Astrocyte (in vitro differentiated cells and primary cell): Measurements from ENCODE around the gene TMC5. TPM values are rescaled to one million over a fixed set of nuclear protein-coding genes. Genes with fewer than 3 reads are reported as not detected.

Experiments used
- DNase-seq: peaks from one replicate; pipeline ENCODE4 v3.0.0-alpha.2; 2010; ENCODE audit warnings: low read depth
- FAIRE-seq: peaks from 2 replicates; lab custom pipeline; 2011; peaks lifted over from hg19 to GRCh38; lab: Jason Lieb, UNC
- H2AFZ ChIP-seq: 2 replicates; pipeline ENCODE4 v1.6.0; 2012; ENCODE audit warnings: low read depth, low read length, inconsistent platforms
- H3K27ac ChIP-seq: 2 replicates; pipeline ENCODE4 v1.5.1; 2011; ENCODE audit warnings: low read depth, low read length, inconsistent platforms
- H3K27me3 ChIP-seq: 2 replicates; pipeline ENCODE4 v1.6.0; 2011; ENCODE audit warnings: low read length, inconsistent platforms; ENCODE audit not compliant: insufficient read depth
- H3K36me3 ChIP-seq: 2 replicates; pipeline ENCODE4 v1.5.1; 2011; ENCODE audit warnings: low read length, inconsistent platforms; ENCODE audit not compliant: insufficient read depth
- H3K4me1 ChIP-seq: 2 replicates; pipeline ENCODE4 v1.5.1; 2011; ENCODE audit warnings: low read length, inconsistent platforms; ENCODE audit not compliant: insufficient read depth
- H3K4me2 ChIP-seq: 2 replicates; pipeline ENCODE4 v1.6.0; 2012; ENCODE audit warnings: low read length, inconsistent platforms
- H3K4me3 ChIP-seq: 2 replicates; pipeline ENCODE4 v1.5.1; 2011; ENCODE audit warnings: low read depth, mild to moderate bottlenecking, low read length, inconsistent platforms; ENCODE audit not compliant: insufficient read depth
- H3K79me2 ChIP-seq: 2 replicates; pipeline ENCODE4 v1.6.0; 2012; ENCODE audit warnings: mild to moderate bottlenecking, low read length, inconsistent platforms; ENCODE audit not compliant: insufficient read depth
- H3K9ac ChIP-seq: 2 replicates; pipeline ENCODE4 v1.6.0; 2012; ENCODE audit warnings: mild to moderate bottlenecking, low read length, inconsistent platforms
- H3K9me3 ChIP-seq: 2 replicates; pipeline ENCODE4 v1.5.1; 2012; ENCODE audit warnings: low read depth, mild to moderate bottlenecking, low read length, inconsistent platforms; ENCODE audit not compliant: insufficient read depth
- H4K20me1 ChIP-seq: 2 replicates; pipeline ENCODE4 v1.6.0; 2012; ENCODE audit warnings: low read length, inconsistent platforms; ENCODE audit not compliant: insufficient read depth
- H3K27ac Mint-ChIP-seq: one replicate; pipeline ENCODE4 v1.8.0; 2021; ENCODE audit warnings: mild to moderate bottlenecking, mixed read lengths; ENCODE audit not compliant: unreplicated experiment
- H3K27me3 Mint-ChIP-seq: one replicate; pipeline ENCODE4 v1.8.0; 2021; ENCODE audit warnings: low read depth, mixed read lengths; ENCODE audit not compliant: unreplicated experiment
- H3K36me3 Mint-ChIP-seq: one replicate; pipeline ENCODE4 v1.8.0; 2021; ENCODE audit warnings: low read depth, mixed read lengths; ENCODE audit not compliant: unreplicated experiment
- H3K4me1 Mint-ChIP-seq: one replicate; pipeline ENCODE4 v1.8.0; 2021; ENCODE audit warnings: low read depth, mixed read lengths; ENCODE audit not compliant: unreplicated experiment
- H3K4me3 Mint-ChIP-seq: one replicate; pipeline ENCODE4 v1.8.0; 2021; ENCODE audit warnings: mild to moderate bottlenecking, moderate library complexity, mixed read lengths; ENCODE audit not compliant: unreplicated experiment
- H3K9me3 Mint-ChIP-seq: one replicate; pipeline ENCODE4 v1.8.0; 2021; ENCODE audit warnings: mild to moderate bottlenecking, mixed read lengths; ENCODE audit not compliant: unreplicated experiment
- EZH2 ChIP-seq: IDR thresholded peaks from 2 replicates; pipeline ENCODE4 v1.6.1; 2012; ENCODE audit warnings: mild to moderate bottlenecking, low read length, inconsistent platforms; ENCODE audit not compliant: insufficient read depth
- total RNA-seq: library from RNA; stranded (reverse); gene quantifications from 2 replicates; pipeline ENCODE4 v1.2.1, GENCODE V29; 2021
- TF ChIP-seq, protein P1 (sequence below): IDR thresholded peaks from 2 replicates; pipeline ENCODE4 v1.5.1; 2011; ENCODE audit warnings: low read depth, mild to moderate bottlenecking, inconsistent platforms, low read length, moderate library complexity; ENCODE audit not compliant: insufficient read depth

Gene TMC5
- total RNA-seq, 1 donor from 2014 or later, result 0.11 TPM

DNA sequence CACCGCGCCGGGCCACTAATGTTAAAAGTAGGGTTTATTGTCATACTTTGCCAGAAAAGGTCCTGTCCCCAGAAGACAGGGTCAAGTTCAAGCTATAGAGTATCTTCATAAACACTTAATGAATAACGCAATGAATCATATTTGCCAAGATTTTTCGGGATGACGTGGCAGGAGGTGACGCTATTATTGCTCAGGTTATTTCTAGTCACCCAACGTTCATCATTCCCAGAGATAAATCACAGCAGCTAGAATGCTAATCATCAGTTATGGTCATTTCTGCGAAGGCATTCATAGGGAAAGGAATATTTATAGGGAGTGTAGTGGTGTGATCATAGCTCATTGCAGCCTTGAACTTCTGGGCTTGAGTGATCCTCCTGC, 2.0 kb downstream of the TMC5 start:
- FAIRE-seq, result no peak
- Histone ChIP-seq H3K36me3 (no peaks in the 10 kb centered on the region), H4K20me1 (no peaks in the 10 kb centered on the region), H3K4me1 (no peaks in the 10 kb centered on the region), H3K79me2 (no peaks in the 10 kb centered on the region), H3K4me2 (no peak overlapping the region), H3K9ac (no peak overlapping the region), H3K27ac (no peak overlapping the region), H3K27me3 (no peaks in the 10 kb centered on the region), H3K9me3 (no peaks in the 10 kb centered on the region), H3K4me3 (no peak overlapping the region), H2AFZ (no peak overlapping the region)
- Mint-ChIP-seq H3K27me3 (peaks cover 12% of the 10 kb centered on the region), H3K4me3 (no peak overlapping the region), H3K9me3 (peaks cover 2% of the 10 kb centered on the region), H3K4me1 (no peaks in the 10 kb centered on the region), H3K27ac (no peak overlapping the region), H3K36me3 (no peaks in the 10 kb centered on the region)
- peak; percentile 14 for DNase-seq
- TF ChIP-seq EZH2, result no peak

DNA sequence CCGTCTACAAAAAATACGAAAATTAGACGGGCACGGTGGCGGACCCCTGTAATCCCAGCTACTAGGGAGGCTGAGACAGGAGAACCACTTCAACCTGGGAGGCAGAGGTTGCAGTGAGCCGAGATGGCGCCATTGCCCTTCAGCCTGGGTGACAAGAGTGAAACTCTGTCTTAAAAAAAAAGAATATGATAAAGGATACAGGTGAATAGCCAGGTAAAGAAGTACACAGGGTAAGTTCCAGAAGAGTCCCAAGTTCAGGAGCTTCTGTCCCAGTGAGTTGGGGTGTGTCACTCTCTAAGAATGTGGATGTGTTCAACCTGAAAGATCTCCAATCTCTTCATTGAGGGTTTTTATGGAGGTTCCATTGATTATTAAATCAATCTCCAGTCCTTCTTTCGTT, 6.8 kb downstream of the TMC5 start:
- FAIRE-seq, result no peak
- H3K4me1 ChIP-seq, result no peaks in the 10 kb centered on the region

DNA sequence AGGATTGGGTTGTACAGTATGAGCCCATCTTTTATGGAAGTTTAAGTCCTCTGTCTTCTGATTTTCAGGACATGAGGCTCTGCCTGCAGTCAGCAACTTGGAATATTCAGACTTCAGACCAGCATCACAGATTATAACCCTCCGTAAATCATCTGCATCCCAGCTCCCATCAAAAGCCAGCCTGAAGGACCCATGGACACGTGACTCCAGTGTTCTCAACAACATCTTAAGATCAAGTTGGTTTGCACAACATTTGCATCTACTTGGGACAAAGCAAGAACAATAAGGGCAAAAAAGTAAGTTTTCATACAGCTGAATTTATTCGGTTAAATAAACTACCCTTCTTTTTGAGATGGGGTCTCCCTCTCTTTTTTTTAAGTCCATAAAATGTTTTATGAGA, 12.7 kb downstream of the TMC5 start:
- Mint-ChIP-seq H3K36me3 (no peaks in the 10 kb centered on the region), H3K27ac (no peak overlapping the region), H3K4me1 (no peaks in the 10 kb centered on the region), H3K9me3 (peaks cover 3% of the 10 kb centered on the region), H3K27me3 (peaks cover 9% of the 10 kb centered on the region), H3K4me3 (no peak overlapping the region)
- Histone ChIP-seq H3K27ac (no peak overlapping the region), H2AFZ (no peak overlapping the region), H3K9ac (no peak overlapping the region), H3K4me1 (no peaks in the 10 kb centered on the region), H3K79me2 (no peaks in the 10 kb centered on the region), H3K4me2 (no peak overlapping the region), H3K9me3 (no peaks in the 10 kb centered on the region), H3K36me3 (no peaks in the 10 kb centered on the region), H3K4me3 (no peak overlapping the region), H3K27me3 (no peaks in the 10 kb centered on the region), H4K20me1 (no peaks in the 10 kb centered on the region)
- no peak for DNase-seq
- FAIRE-seq, result no peak
- no peak for TF ChIP-seq EZH2
- TF ChIP-seq, protein P1, sequence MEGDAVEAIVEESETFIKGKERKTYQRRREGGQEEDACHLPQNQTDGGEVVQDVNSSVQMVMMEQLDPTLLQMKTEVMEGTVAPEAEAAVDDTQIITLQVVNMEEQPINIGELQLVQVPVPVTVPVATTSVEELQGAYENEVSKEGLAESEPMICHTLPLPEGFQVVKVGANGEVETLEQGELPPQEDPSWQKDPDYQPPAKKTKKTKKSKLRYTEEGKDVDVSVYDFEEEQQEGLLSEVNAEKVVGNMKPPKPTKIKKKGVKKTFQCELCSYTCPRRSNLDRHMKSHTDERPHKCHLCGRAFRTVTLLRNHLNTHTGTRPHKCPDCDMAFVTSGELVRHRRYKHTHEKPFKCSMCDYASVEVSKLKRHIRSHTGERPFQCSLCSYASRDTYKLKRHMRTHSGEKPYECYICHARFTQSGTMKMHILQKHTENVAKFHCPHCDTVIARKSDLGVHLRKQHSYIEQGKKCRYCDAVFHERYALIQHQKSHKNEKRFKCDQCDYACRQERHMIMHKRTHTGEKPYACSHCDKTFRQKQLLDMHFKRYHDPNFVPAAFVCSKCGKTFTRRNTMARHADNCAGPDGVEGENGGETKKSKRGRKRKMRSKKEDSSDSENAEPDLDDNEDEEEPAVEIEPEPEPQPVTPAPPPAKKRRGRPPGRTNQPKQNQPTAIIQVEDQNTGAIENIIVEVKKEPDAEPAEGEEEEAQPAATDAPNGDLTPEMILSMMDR, result no peak

More for the DNA sequence above, 6.8 kb downstream of the TMC5 start:
- Mint-ChIP-seq H3K4me1 (no peaks in the 10 kb centered on the region), H3K36me3 (no peaks in the 10 kb centered on the region), H3K4me3 (no peak overlapping the region), H3K27me3 (peaks cover 9% of the 10 kb centered on the region), H3K9me3 (peaks cover 5% of the 10 kb centered on the region), H3K27ac (no peak overlapping the region)
- Histone ChIP-seq H3K79me2 (no peaks in the 10 kb centered on the region), H3K9me3 (no peaks in the 10 kb centered on the region), H3K9ac (no peak overlapping the region), H3K4me2 (no peak overlapping the region), H2AFZ (no peak overlapping the region), H3K27me3 (no peaks in the 10 kb centered on the region), H3K4me3 (no peak overlapping the region), H3K27ac (no peak overlapping the region), H4K20me1 (no peaks in the 10 kb centered on the region), H3K36me3 (no peaks in the 10 kb centered on the region)
- no peak for DNase-seq
- TF ChIP-seq EZH2, result no peak
- TF ChIP-seq, protein P1, result no peak
